GM23338 (cell line): ENCODE data around the gene CCDC106. TPM values are rescaled to one million over a fixed set of nuclear protein-coding genes. Genes with fewer than 3 reads are reported as not detected.

Experiments
- ATAC-seq: fragments of 200-7000 bp; cut with Tn5 transposase; 3 replicates; pipeline ENCODE4 v1.9.1; 2020
- DNase-seq: peaks from one replicate; pipeline ENCODE4 v3.0.0-alpha.2; 2015; ENCODE audit warnings: low spot score
- H2AFZ ChIP-seq: fragments of 200-600 bp; sonication (generic); 2 replicates; pipeline ENCODE4 v1.8.0; 2016; ENCODE audit warnings: antibody characterized with exemption, mild to moderate bottlenecking, moderate library complexity
- H3F3A ChIP-seq: fragments of 200-600 bp; sonication (generic); replicated peaks from 2 replicates; pipeline ENCODE4 v1.8.0; 2017; ENCODE audit warnings: antibody characterized with exemption, mixed run types, low read depth
- H3K27ac ChIP-seq: fragments of 200-600 bp; sonication (generic); 2 replicates; pipeline ENCODE4 v1.6.1; 2016; ENCODE audit warnings: low read depth
- H3K27me3 ChIP-seq: fragments of 200-600 bp; sonication (generic); 2 replicates; pipeline ENCODE4 v1.8.0; 2016; ENCODE audit warnings: mild to moderate bottlenecking, mixed run types, moderate library complexity; ENCODE audit not compliant: insufficient read depth
- H3K36me3 ChIP-seq: fragments of 200-600 bp; sonication (generic); 2 replicates; pipeline ENCODE4 v1.8.0; 2016; ENCODE audit warnings: mild to moderate bottlenecking; ENCODE audit not compliant: insufficient read depth
- H3K4me1 ChIP-seq: fragments of 200-600 bp; sonication (generic); 2 replicates; pipeline ENCODE4 v1.8.0; 2016; ENCODE audit warnings: mild to moderate bottlenecking, moderate library complexity; ENCODE audit not compliant: insufficient read depth
- H3K4me2 ChIP-seq: fragments of 200-600 bp; sonication (generic); 2 replicates; pipeline ENCODE4 v1.7.1; 2017; ENCODE audit warnings: mixed run types
- H3K4me3 ChIP-seq: fragments of 200-600 bp; sonication (generic); 2 replicates; pipeline ENCODE4 v1.6.1; 2016; ENCODE audit warnings: mixed run types
- H3K79me2 ChIP-seq: fragments of 200-600 bp; sonication (generic); replicated peaks from 2 replicates; pipeline ENCODE4 v1.8.0; 2017; ENCODE audit warnings: mild to moderate bottlenecking; ENCODE audit not compliant: insufficient read depth
- H3K9me2 ChIP-seq: fragments of 200-600 bp; sonication (generic); 2 replicates; pipeline ENCODE4 v1.8.0; 2017; ENCODE audit not compliant: insufficient read depth
- H4K20me1 ChIP-seq: fragments of 200-600 bp; sonication (generic); replicated peaks from 2 replicates; pipeline ENCODE4 v1.8.0; 2017; ENCODE audit warnings: mild to moderate bottlenecking; ENCODE audit not compliant: insufficient read depth
- H3K27ac Mint-ChIP-seq: 2 replicates; pipeline ENCODE4 v1.8.0; 2020; ENCODE audit warnings: inconsistent platforms, mild to moderate bottlenecking, moderate library complexity, mixed read lengths
- H3K27me3 Mint-ChIP-seq: 3 replicates; pipeline ENCODE4 v1.8.0; 2022; ENCODE audit warnings: low read depth, mild to moderate bottlenecking, moderate library complexity, mixed read lengths, inconsistent platforms; ENCODE audit not compliant: insufficient read depth, poor library complexity
- H3K36me3 Mint-ChIP-seq: 3 replicates; pipeline ENCODE4 v1.8.0; 2021; ENCODE audit warnings: low read depth, mild to moderate bottlenecking, inconsistent platforms, moderate library complexity, mixed read lengths
- H3K4me1 Mint-ChIP-seq: 3 replicates; pipeline ENCODE4 v1.8.0; 2020; ENCODE audit warnings: mild to moderate bottlenecking, inconsistent platforms, mixed read lengths
- H3K4me3 Mint-ChIP-seq: 3 replicates; pipeline ENCODE4 v1.8.0; 2021; ENCODE audit warnings: moderate library complexity, mild to moderate bottlenecking, inconsistent platforms, mixed read lengths
- H3K9me3 Mint-ChIP-seq: 3 replicates; pipeline ENCODE4 v1.8.0; 2020; ENCODE audit warnings: moderate library complexity, mild to moderate bottlenecking, inconsistent platforms, mixed read lengths
- CREB1 ChIP-seq: fragments of 250-450 bp; sonication (Bioruptor Pico); IDR thresholded peaks from 2 replicates; pipeline ENCODE4 v1.5.0; 2020; ENCODE audit warnings: low read depth, mild to moderate bottlenecking, moderate library complexity
- EZH2 ChIP-seq: fragments of 200-600 bp; sonication (generic); IDR thresholded peaks from one replicate; pipeline ENCODE4 v1.8.0; 2017; ENCODE audit warnings: antibody characterized with exemption, mild to moderate bottlenecking, low read depth; ENCODE audit not compliant: unreplicated experiment
- EZH2phosphoT487 ChIP-seq: fragments of 200-600 bp; sonication (generic); IDR thresholded peaks from one replicate; pipeline ENCODE4 v1.8.1; 2018; ENCODE audit warnings: antibody characterized with exemption; ENCODE audit not compliant: unreplicated experiment
- JUNB ChIP-seq: IDR thresholded peaks from one replicate; pipeline ENCODE4 v1.6.1; 2016; ENCODE audit warnings: antibody characterized with exemption; ENCODE audit not compliant: unreplicated experiment
- NANOG ChIP-seq: IDR thresholded peaks from 2 replicates; pipeline ENCODE4 v1.6.1; 2016; ENCODE audit warnings: antibody characterized with exemption, borderline replicate concordance
- POLR2AphosphoS5 ChIP-seq: IDR thresholded peaks from 2 replicates; pipeline ENCODE4 v1.6.1; 2016; ENCODE audit warnings: antibody characterized with exemption, low read depth
- STAT1 ChIP-seq: IDR thresholded peaks from one replicate; pipeline ENCODE4 v1.6.1; 2016; ENCODE audit warnings: antibody characterized with exemption; ENCODE audit not compliant: unreplicated experiment
- ZNF114 ChIP-seq: fragments of 250-450 bp; sonication (Bioruptor Pico); IDR thresholded peaks from 2 replicates; pipeline ENCODE4 v1.5.0; 2020; ENCODE audit warnings: mild to moderate bottlenecking, moderate library complexity
- ZNF331 ChIP-seq: fragments of 250-450 bp; sonication (Bioruptor Pico); IDR thresholded peaks from 2 replicates; pipeline ENCODE4 v1.5.0; 2020; ENCODE audit warnings: low read depth, mild to moderate bottlenecking, moderate library complexity
- polyA plus RNA-seq: library from polyadenylated mRNA; unstranded; fragments of >200 nt; fragmentation: Nextera tagmentation; extraction: Ambion mirVana; gene quantifications from 2 replicates; pipeline ENCODE4 v1.2.1, GENCODE V29; 2016
- total RNA-seq: library from RNA; depleted of rRNA; stranded (reverse); fragments of >200 nt; shearing (Covaris generic); gene quantifications from 2 replicates; pipeline ENCODE4 v1.2.3, GENCODE V29; 2014
- TF ChIP-seq, protein P1 (sequence below): IDR thresholded peaks from 2 replicates; pipeline ENCODE4 v1.6.1; 2016; ENCODE audit warnings: antibody characterized with exemption
- TF ChIP-seq, protein P2 (sequence below), 2 experiments: fragments of 200-600 bp in 1 of 2; sonication (generic) in 1 of 2; conservative IDR thresholded peaks; 2 replicates each; pipeline versions ENCODE4 v1.5.1 to v1.6.1; 2016 to 2017; ENCODE audit warnings: antibody characterized with exemption in 2 of 2, low read depth in 2 of 2, mild to moderate bottlenecking in 2 of 2, moderate library complexity in 1 of 2
- TF ChIP-seq, protein P3 (sequence below): IDR thresholded peaks from one replicate; pipeline ENCODE4 v1.6.1; 2018; ENCODE audit warnings: antibody characterized with exemption; ENCODE audit not compliant: unreplicated experiment
- TF ChIP-seq, protein P4 (sequence below): fragments of 250-450 bp; sonication (Bioruptor Pico); IDR thresholded peaks from 2 replicates; pipeline ENCODE4 v1.5.0; 2020; ENCODE audit warnings: mild to moderate bottlenecking, moderate library complexity

The CCDC106 gene
- total and polyA plus RNA-seq, 2 experiments from 2014 or later, result 12.0 to 17.6 TPM

DNA sequence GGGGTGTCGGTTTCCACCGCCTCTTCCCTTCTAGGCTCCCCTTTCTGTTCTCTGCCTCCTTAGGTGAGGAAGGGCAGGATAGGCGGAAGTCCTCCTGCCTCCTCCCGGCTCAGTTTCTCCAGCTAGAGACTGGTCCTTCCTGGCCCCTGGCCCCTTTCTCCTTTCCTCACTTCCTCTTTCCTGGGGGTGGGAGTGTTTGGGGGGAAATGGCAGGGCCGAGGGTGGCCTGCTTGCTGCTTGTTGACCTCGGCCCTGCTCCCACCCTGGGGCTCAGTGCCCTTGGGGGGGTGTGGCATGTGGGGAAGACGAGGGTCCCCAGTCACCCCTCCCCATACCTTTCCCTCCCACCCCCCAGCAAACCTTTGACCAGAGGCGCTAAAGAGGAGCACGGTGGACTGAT is 11.8 kb downstream of the CCDC106 start:
- Histone ChIP-seq H3K27me3 (no peaks in the 10 kb centered on the region), H3K4me2 (no peak overlapping the region), H4K20me1 (peaks cover 62% of the 10 kb centered on the region), H3K4me1 (peaks cover 27% of the 10 kb centered on the region), H3K36me3 (peaks cover 28% of the 10 kb centered on the region), H3K27ac (no peak overlapping the region), H3K79me2 (peaks cover 94% of the 10 kb centered on the region), H2AFZ (no peak overlapping the region), H3K4me3 (no peak overlapping the region), H3K9me2 (no peaks in the 10 kb centered on the region), H3F3A (peaks cover 22% of the 10 kb centered on the region)
- Mint-ChIP-seq H3K4me3 (peak overlapping the region; percentile 35; the same call in 1 of the 3 replicates), H3K36me3 (peaks cover 79% of the 10 kb centered on the region), H3K4me1 (peaks cover 36% of the 10 kb centered on the region), H3K27ac (peak overlapping the region; percentile 24; the same call in 1 of the 2 replicates), H3K9me3 (no peaks in the 10 kb centered on the region; the same call in 1 of the 3 replicates), H3K27me3 (peaks cover 16% of the 10 kb centered on the region)
- TF ChIP-seq STAT1 (no peak), ZNF114 (CRISPR knock-in tag) (no peak), EZH2phosphoT487 (no peak), POLR2AphosphoS5 (no peak), JUNB (no peak), NANOG (no peak), CREB1 (CRISPR knock-in tag) (no peak), ZNF331 (CRISPR knock-in tag) (no peak), EZH2 (no peak)
- TF ChIP-seq, protein P1, sequence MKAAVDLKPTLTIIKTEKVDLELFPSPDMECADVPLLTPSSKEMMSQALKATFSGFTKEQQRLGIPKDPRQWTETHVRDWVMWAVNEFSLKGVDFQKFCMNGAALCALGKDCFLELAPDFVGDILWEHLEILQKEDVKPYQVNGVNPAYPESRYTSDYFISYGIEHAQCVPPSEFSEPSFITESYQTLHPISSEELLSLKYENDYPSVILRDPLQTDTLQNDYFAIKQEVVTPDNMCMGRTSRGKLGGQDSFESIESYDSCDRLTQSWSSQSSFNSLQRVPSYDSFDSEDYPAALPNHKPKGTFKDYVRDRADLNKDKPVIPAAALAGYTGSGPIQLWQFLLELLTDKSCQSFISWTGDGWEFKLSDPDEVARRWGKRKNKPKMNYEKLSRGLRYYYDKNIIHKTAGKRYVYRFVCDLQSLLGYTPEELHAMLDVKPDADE, result no peak
- TF ChIP-seq, protein P2, sequence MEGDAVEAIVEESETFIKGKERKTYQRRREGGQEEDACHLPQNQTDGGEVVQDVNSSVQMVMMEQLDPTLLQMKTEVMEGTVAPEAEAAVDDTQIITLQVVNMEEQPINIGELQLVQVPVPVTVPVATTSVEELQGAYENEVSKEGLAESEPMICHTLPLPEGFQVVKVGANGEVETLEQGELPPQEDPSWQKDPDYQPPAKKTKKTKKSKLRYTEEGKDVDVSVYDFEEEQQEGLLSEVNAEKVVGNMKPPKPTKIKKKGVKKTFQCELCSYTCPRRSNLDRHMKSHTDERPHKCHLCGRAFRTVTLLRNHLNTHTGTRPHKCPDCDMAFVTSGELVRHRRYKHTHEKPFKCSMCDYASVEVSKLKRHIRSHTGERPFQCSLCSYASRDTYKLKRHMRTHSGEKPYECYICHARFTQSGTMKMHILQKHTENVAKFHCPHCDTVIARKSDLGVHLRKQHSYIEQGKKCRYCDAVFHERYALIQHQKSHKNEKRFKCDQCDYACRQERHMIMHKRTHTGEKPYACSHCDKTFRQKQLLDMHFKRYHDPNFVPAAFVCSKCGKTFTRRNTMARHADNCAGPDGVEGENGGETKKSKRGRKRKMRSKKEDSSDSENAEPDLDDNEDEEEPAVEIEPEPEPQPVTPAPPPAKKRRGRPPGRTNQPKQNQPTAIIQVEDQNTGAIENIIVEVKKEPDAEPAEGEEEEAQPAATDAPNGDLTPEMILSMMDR (conservative IDR thresholded peaks at IDR 0.05; ENCODE audit: low read depth in 2 of 2), result no peak
- TF ChIP-seq, protein P3, sequence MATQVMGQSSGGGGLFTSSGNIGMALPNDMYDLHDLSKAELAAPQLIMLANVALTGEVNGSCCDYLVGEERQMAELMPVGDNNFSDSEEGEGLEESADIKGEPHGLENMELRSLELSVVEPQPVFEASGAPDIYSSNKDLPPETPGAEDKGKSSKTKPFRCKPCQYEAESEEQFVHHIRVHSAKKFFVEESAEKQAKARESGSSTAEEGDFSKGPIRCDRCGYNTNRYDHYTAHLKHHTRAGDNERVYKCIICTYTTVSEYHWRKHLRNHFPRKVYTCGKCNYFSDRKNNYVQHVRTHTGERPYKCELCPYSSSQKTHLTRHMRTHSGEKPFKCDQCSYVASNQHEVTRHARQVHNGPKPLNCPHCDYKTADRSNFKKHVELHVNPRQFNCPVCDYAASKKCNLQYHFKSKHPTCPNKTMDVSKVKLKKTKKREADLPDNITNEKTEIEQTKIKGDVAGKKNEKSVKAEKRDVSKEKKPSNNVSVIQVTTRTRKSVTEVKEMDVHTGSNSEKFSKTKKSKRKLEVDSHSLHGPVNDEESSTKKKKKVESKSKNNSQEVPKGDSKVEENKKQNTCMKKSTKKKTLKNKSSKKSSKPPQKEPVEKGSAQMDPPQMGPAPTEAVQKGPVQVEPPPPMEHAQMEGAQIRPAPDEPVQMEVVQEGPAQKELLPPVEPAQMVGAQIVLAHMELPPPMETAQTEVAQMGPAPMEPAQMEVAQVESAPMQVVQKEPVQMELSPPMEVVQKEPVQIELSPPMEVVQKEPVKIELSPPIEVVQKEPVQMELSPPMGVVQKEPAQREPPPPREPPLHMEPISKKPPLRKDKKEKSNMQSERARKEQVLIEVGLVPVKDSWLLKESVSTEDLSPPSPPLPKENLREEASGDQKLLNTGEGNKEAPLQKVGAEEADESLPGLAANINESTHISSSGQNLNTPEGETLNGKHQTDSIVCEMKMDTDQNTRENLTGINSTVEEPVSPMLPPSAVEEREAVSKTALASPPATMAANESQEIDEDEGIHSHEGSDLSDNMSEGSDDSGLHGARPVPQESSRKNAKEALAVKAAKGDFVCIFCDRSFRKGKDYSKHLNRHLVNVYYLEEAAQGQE, result no peak
- TF ChIP-seq, protein P4, sequence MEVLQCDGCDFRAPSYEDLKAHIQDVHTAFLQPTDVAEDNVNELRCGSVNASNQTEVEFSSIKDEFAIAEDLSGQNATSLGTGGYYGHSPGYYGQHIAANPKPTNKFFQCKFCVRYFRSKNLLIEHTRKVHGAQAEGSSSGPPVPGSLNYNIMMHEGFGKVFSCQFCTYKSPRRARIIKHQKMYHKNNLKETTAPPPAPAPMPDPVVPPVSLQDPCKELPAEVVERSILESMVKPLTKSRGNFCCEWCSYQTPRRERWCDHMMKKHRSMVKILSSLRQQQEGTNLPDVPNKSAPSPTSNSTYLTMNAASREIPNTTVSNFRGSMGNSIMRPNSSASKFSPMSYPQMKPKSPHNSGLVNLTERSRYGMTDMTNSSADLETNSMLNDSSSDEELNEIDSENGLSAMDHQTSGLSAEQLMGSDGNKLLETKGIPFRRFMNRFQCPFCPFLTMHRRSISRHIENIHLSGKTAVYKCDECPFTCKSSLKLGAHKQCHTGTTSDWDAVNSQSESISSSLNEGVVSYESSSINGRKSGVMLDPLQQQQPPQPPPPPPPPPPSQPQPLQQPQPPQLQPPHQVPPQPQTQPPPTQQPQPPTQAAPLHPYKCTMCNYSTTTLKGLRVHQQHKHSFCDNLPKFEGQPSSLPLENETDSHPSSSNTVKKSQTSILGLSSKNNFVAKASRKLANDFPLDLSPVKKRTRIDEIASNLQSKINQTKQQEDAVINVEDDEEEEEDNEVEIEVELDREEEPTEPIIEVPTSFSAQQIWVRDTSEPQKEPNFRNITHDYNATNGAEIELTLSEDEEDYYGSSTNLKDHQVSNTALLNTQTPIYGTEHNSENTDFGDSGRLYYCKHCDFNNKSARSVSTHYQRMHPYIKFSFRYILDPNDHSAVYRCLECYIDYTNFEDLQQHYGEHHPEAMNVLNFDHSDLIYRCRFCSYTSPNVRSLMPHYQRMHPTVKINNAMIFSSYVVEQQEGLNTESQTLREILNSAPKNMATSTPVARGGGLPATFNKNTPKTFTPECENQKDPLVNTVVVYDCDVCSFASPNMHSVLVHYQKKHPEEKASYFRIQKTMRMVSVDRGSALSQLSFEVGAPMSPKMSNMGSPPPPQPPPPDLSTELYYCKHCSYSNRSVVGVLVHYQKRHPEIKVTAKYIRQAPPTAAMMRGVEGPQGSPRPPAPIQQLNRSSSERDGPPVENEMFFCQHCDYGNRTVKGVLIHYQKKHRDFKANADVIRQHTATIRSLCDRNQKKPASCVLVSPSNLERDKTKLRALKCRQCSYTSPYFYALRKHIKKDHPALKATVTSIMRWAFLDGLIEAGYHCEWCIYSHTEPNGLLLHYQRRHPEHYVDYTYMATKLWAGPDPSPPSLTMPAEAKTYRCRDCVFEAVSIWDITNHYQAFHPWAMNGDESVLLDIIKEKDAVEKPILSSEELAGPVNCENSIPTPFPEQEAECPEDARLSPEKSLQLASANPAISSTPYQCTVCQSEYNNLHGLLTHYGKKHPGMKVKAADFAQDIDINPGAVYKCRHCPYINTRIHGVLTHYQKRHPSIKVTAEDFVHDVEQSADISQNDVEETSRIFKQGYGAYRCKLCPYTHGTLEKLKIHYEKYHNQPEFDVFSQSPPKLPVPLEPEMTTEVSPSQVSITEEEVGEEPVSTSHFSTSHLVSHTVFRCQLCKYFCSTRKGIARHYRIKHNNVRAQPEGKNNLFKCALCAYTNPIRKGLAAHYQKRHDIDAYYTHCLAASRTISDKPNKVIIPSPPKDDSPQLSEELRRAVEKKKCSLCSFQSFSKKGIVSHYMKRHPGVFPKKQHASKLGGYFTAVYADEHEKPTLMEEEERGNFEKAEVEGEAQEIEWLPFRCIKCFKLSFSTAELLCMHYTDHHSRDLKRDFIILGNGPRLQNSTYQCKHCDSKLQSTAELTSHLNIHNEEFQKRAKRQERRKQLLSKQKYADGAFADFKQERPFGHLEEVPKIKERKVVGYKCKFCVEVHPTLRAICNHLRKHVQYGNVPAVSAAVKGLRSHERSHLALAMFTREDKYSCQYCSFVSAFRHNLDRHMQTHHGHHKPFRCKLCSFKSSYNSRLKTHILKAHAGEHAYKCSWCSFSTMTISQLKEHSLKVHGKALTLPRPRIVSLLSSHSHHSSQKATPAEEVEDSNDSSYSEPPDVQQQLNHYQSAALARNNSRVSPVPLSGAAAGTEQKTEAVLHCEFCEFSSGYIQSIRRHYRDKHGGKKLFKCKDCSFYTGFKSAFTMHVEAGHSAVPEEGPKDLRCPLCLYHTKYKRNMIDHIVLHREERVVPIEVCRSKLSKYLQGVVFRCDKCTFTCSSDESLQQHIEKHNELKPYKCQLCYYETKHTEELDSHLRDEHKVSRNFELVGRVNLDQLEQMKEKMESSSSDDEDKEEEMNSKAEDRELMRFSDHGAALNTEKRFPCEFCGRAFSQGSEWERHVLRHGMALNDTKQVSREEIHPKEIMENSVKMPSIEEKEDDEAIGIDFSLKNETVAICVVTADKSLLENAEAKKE (CRISPR knock-in tag), result no peak
- ATAC-seq, result no peak
- DNase-seq, result no peak
